HCT116 (cell line): ENCODE data around the gene SMIM14.

Source experiments
- ATF3 ChIP-seq: IDR thresholded peaks from 2 replicates; pipeline ENCODE4 v1.6.1; 2012
- CEBPB ChIP-seq: IDR thresholded peaks from 2 replicates; pipeline ENCODE4 v1.6.1; 2012; ENCODE audit warnings: low read depth
- CTCF ChIP-seq, 3 experiments: fragments of 200-600 bp in 1 of 3; sonication (generic) in 1 of 3; IDR thresholded peaks in 2 of 3; conservative IDR thresholded peaks in 1 of 3; 2 replicates each; pipeline ENCODE4 v1.5.1; 2012 to 2017; ENCODE audit warnings: low read depth in 2 of 3, low read length in 2 of 3, antibody characterized with exemption in 1 of 3, borderline replicate concordance in 1 of 3, control low read depth in 1 of 3, mild to moderate bottlenecking in 1 of 3, mixed read lengths in 1 of 3, mixed run types in 1 of 3, moderate library complexity in 1 of 3; ENCODE audit not compliant: insufficient read depth in 1 of 3
- EGR1 ChIP-seq: IDR thresholded peaks from 2 replicates; pipeline ENCODE4 v1.6.1; 2012; ENCODE audit warnings: low read depth
- EZH2 ChIP-seq: fragments of 200-600 bp; sonication (generic); IDR thresholded peaks from 2 replicates; pipeline ENCODE4 v1.6.1; 2017; ENCODE audit warnings: antibody characterized with exemption, mixed run types
- EZH2phosphoT487 ChIP-seq: fragments of 200-600 bp; IDR thresholded peaks from 2 replicates; pipeline ENCODE4 v1.6.1; 2018; ENCODE audit warnings: antibody characterized with exemption, borderline replicate concordance
- JUND ChIP-seq: IDR thresholded peaks from 2 replicates; pipeline ENCODE4 v1.6.1; 2012
- MAX ChIP-seq: IDR thresholded peaks from 2 replicates; pipeline ENCODE4 v1.6.1; 2012
- POLR2A ChIP-seq: IDR thresholded peaks from 2 replicates; pipeline ENCODE4 v1.7.0; 2011; ENCODE audit warnings: borderline replicate concordance; ENCODE audit not compliant: insufficient read depth, insufficient read length; ENCODE audit errors: extremely low read depth
- POLR2AphosphoS5 ChIP-seq: IDR thresholded peaks from 2 replicates; pipeline ENCODE4 v1.6.1; 2011; ENCODE audit warnings: mild to moderate bottlenecking, low read depth, low read length, moderate library complexity
- RAD21 ChIP-seq: IDR thresholded peaks from 2 replicates; pipeline ENCODE4 v1.6.1; 2012; ENCODE audit warnings: low read depth, mild to moderate bottlenecking
- REST ChIP-seq: IDR thresholded peaks from 2 replicates; pipeline ENCODE4 v1.6.1; 2012; ENCODE audit warnings: low read depth
- SIN3A ChIP-seq: IDR thresholded peaks from 2 replicates; pipeline ENCODE4 v1.6.1; 2012; ENCODE audit warnings: low read depth
- ZBTB33 ChIP-seq: IDR thresholded peaks from 2 replicates; pipeline ENCODE4 v1.6.1; 2011; ENCODE audit warnings: mild to moderate bottlenecking, low read length, moderate library complexity; ENCODE audit not compliant: insufficient replicate concordance; ENCODE audit errors: extremely low read depth

- no peak for TF ChIP-seq CTCF (IDR thresholded peaks at IDR 0.05 in 2 of 3, conservative IDR thresholded peaks at IDR 0.05 in 1 of 3; ENCODE audit: borderline replicate concordance in 1 of 3, insufficient read depth in 1 of 3, low read depth in 2 of 3, low read length in 2 of 3)
- no peak for TF ChIP-seq POLR2A
- no peak for TF ChIP-seq MAX
- TF ChIP-seq RAD21: no peak
- no peak for TF ChIP-seq SIN3A
- TF ChIP-seq EZH2: no peak
- TF ChIP-seq CEBPB: no peak
- TF ChIP-seq ATF3: no peak
- TF ChIP-seq EZH2phosphoT487: no peak
- TF ChIP-seq POLR2AphosphoS5: no peak
- no peak for TF ChIP-seq REST
- no peak for TF ChIP-seq EGR1
- TF ChIP-seq ZBTB33: no peak
- TF ChIP-seq JUND: no peak
Observed at GRCh38 chr4:39614487-39615162, 24.0 kb downstream of the SMIM14 start.
